DND-41 (cell line): ENCODE measurements around the gene CNDP2.

Source experiments
- CTCF ChIP-seq: IDR thresholded peaks from 2 replicates; pipeline ENCODE4 v1.5.1; 2012; ENCODE audit warnings: borderline replicate concordance, low read length, moderate library complexity, mild to moderate bottlenecking; ENCODE audit not compliant: poor library complexity, severe bottlenecking; ENCODE audit errors: extremely low read depth
- EZH2 ChIP-seq: IDR thresholded peaks from 3 replicates; pipeline ENCODE4 v1.6.1; 2012; ENCODE audit warnings: borderline replicate concordance, low read depth, mild to moderate bottlenecking, moderate library complexity, low read length, inconsistent platforms; ENCODE audit not compliant: severe bottlenecking

- TF ChIP-seq EZH2 = no peak
- TF ChIP-seq CTCF = no peak
Measured at GRCh38 chr18:74456017-74456348, 40.2 kb upstream of the CNDP2 start.
